ENCODE results near the gene STYX. TPM values are rescaled to one million over a fixed set of nuclear protein-coding genes. Genes with fewer than 3 reads are reported as not detected.
"Not testable (repeated sequence)": the region's sequence is repeated elsewhere in the genome, so short reads cannot be mapped to it uniquely, and the experiment has no call there.

Gene STYX
- total RNA-seq, 1 experiment from 2014 or later: 22.8 TPM

- ChIA-PET POLR2A (interaction anchor here (1.3 to 1.7 kb wide), 2 partner anchors 62 to 177 kb away, joined by 11 to 19 read pairs; partner anchors contain the start of genes GNPNAT1, GPR137C and TXNDC16), CTCF (interaction anchor here (0.5 to 1.9 kb wide), 4 partner anchors 174 to 489 kb away, joined by 3 to 6 read pairs (median 3); no protein-coding TSS in a partner anchor)
- DNase-seq (ENCODE audit: low spot score); H3K27me3 Mint-ChIP-seq (ENCODE audit: low read depth); ATAC-seq; H3K9me3 Mint-ChIP-seq: not testable (repeated sequence)
- peaks cover 33% of the 10 kb centered on the region for H3K4me1 Mint-ChIP-seq
- H3K36me3 Mint-ChIP-seq: peaks cover 23% of the 10 kb centered on the region
- peak overlapping the region; percentile 61 for H3K4me3 Mint-ChIP-seq
- peak overlapping the region; percentile 99 for H3K27ac Mint-ChIP-seq
These were observed 931 bp upstream of the STYX start for GRCh38 chr14:52729035-52729434.

GRCh38 chr14:52729585-52729924 lies 411 bp upstream of the STYX start:
- POLR2A ChIA-PET: interaction anchor here (0.9 to 1.7 kb wide), 6 partner anchors 13 to 177 kb away, joined by 3 to 19 read pairs (median 6); partner anchors contain the start of genes ERO1A, GNPNAT1, GPR137C and TXNDC16

DNA sequence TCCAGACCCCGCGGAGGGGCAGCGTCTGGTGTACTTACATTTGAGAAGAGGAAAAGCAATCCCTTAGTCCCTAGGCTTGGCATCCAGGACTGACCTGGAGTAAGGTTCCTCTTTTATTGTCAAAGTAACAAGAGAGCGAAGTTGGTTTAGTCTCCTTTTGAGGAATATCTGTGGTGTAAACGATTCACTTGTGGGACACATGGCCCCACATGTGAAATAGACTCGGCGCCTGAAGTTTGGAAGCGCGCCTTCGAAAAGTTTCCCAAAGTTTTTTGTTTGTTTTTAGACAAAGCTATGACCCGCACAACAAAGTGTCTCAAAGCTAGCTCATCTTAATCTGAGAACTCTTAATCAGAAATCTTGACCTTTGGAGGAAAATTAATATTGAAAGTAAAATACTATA lies 744 bp downstream of the STYX start:
- Mint-ChIP-seq H3K36me3 (peaks cover 20% of the 10 kb centered on the region), H3K9me3 (peaks cover 5% of the 10 kb centered on the region), H3K4me3 (peak overlapping the region; percentile 99), H3K27ac (peak overlapping the region; percentile 98), H3K27me3 (ENCODE audit: low read depth) (no peaks in the 10 kb centered on the region), H3K4me1 (peaks cover 46% of the 10 kb centered on the region)
- no peak for TF ChIP-seq ATF3 (CRISPR knock-in tag; conservative IDR thresholded peaks at IDR 0.05)
- TF ChIP-seq, protein P1, sequence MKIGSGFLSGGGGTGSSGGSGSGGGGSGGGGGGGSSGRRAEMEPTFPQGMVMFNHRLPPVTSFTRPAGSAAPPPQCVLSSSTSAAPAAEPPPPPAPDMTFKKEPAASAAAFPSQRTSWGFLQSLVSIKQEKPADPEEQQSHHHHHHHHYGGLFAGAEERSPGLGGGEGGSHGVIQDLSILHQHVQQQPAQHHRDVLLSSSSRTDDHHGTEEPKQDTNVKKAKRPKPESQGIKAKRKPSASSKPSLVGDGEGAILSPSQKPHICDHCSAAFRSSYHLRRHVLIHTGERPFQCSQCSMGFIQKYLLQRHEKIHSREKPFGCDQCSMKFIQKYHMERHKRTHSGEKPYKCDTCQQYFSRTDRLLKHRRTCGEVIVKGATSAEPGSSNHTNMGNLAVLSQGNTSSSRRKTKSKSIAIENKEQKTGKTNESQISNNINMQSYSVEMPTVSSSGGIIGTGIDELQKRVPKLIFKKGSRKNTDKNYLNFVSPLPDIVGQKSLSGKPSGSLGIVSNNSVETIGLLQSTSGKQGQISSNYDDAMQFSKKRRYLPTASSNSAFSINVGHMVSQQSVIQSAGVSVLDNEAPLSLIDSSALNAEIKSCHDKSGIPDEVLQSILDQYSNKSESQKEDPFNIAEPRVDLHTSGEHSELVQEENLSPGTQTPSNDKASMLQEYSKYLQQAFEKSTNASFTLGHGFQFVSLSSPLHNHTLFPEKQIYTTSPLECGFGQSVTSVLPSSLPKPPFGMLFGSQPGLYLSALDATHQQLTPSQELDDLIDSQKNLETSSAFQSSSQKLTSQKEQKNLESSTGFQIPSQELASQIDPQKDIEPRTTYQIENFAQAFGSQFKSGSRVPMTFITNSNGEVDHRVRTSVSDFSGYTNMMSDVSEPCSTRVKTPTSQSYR (CRISPR knock-in tag; IDR thresholded peaks at IDR 0.05): no peak
- TF ChIP-seq ATF6 (CRISPR knock-in tag; IDR thresholded peaks at IDR 0.05): no peak
- TF ChIP-seq NFE2L1 (CRISPR knock-in tag; IDR thresholded peaks at IDR 0.05): no peak
- TF ChIP-seq, protein P2, sequence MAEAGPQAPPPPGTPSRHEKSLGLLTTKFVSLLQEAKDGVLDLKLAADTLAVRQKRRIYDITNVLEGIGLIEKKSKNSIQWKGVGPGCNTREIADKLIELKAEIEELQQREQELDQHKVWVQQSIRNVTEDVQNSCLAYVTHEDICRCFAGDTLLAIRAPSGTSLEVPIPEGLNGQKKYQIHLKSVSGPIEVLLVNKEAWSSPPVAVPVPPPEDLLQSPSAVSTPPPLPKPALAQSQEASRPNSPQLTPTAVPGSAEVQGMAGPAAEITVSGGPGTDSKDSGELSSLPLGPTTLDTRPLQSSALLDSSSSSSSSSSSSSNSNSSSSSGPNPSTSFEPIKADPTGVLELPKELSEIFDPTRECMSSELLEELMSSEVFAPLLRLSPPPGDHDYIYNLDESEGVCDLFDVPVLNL (CRISPR knock-in tag; IDR thresholded peaks at IDR 0.05; ENCODE audit: borderline replicate concordance, low read depth): no peak
- TF ChIP-seq IRF2 (CRISPR knock-in tag; IDR thresholded peaks at IDR 0.05; ENCODE audit: borderline replicate concordance, low read depth): no peak
- TF ChIP-seq GABPB1 (CRISPR knock-in tag; IDR thresholded peaks at IDR 0.05): no peak
- ChIA-PET POLR2A (interaction anchor here (0.6 to 2.1 kb wide), 3 partner anchors 60 to 179 kb away, joined by 3 to 19 read pairs (median 4); partner anchors contain the start of genes GNPNAT1, GPR137C and TXNDC16), CTCF (interaction anchor here (0.5 kb wide), 1 partner anchor 1870 kb away, joined by 3 read pairs; no protein-coding TSS in a partner anchor)
- ATAC-seq: no peak
- DNase-seq (ENCODE audit: low spot score): no peak

More at GRCh38 chr14:52729585-52729924, 411 bp upstream of the STYX start:
- Mint-ChIP-seq H3K27me3 (ENCODE audit: low read depth) (no peaks in the 10 kb centered on the region), H3K27ac (peak overlapping the region; percentile 100), H3K9me3 (peaks cover 4% of the 10 kb centered on the region), H3K36me3 (peaks cover 21% of the 10 kb centered on the region), H3K4me1 (peaks cover 38% of the 10 kb centered on the region), H3K4me3 (peak overlapping the region; percentile 99)
- DNase-seq (ENCODE audit: low spot score) (no peak), ATAC-seq (no peak)
- TF ChIP-seq TEAD4 (CRISPR knock-in tag; IDR thresholded peaks at IDR 0.05): no peak
- no peak for TF ChIP-seq NR3C1 (CRISPR knock-in tag; conservative IDR thresholded peaks at IDR 0.05; ENCODE audit: low read depth)
- TF ChIP-seq ZNF396 (CRISPR knock-in tag; IDR thresholded peaks at IDR 0.05; ENCODE audit: borderline replicate concordance): no peak
- TF ChIP-seq GABPB1 (CRISPR knock-in tag; IDR thresholded peaks at IDR 0.05): no peak
- TF ChIP-seq, protein P3, sequence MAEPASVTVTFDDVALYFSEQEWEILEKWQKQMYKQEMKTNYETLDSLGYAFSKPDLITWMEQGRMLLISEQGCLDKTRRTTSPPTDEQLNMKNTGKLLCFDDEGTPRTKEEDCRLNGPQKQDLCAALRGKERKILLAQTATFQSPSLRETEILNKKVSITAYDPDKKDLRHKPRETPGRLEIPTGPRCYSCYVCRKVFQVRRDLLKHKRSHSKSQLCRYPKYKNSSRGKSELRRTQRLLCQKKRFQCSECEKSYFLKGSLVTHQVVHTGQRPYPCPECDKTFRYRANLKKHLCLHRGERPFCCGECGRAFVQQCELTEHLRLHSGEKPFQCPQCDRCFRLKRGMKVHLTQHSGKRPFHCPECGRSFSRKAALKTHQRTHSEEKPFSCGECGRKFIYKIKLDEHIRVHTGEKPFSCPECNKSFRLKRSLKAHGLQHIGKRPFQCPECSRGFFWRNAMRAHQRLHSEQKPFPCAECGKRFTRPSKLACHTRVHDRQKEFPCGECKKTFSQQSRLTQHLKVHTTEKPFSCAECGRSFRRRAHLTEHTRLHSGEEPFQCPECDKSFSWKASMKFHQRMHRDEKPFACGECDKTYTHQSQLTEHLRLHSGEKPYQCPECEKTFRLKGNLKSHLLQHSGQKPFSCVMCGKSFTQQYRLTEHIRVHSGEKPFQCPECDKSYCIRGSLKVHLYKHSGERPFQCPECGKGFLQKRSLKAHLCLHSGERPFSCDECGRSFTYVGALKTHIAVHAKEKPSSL (CRISPR knock-in tag; conservative IDR thresholded peaks at IDR 0.05): no peak
- TF ChIP-seq, protein P4, sequence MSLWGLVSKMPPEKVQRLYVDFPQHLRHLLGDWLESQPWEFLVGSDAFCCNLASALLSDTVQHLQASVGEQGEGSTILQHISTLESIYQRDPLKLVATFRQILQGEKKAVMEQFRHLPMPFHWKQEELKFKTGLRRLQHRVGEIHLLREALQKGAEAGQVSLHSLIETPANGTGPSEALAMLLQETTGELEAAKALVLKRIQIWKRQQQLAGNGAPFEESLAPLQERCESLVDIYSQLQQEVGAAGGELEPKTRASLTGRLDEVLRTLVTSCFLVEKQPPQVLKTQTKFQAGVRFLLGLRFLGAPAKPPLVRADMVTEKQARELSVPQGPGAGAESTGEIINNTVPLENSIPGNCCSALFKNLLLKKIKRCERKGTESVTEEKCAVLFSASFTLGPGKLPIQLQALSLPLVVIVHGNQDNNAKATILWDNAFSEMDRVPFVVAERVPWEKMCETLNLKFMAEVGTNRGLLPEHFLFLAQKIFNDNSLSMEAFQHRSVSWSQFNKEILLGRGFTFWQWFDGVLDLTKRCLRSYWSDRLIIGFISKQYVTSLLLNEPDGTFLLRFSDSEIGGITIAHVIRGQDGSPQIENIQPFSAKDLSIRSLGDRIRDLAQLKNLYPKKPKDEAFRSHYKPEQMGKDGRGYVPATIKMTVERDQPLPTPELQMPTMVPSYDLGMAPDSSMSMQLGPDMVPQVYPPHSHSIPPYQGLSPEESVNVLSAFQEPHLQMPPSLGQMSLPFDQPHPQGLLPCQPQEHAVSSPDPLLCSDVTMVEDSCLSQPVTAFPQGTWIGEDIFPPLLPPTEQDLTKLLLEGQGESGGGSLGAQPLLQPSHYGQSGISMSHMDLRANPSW (CRISPR knock-in tag; conservative IDR thresholded peaks at IDR 0.05; ENCODE audit: low read depth): no peak
- no peak for TF ChIP-seq IRF2 (CRISPR knock-in tag; IDR thresholded peaks at IDR 0.05; ENCODE audit: borderline replicate concordance, low read depth)
- CTCF ChIA-PET: interaction anchor here (0.7 to 1.9 kb wide), 4 partner anchors 47 to 488 kb away, joined by 3 to 6 read pairs (median 4); no protein-coding TSS in a partner anchor
